C4-2B (cell line): ENCODE data around the gene PRR23E.

Experiments
- H3K27ac ChIP-seq: fragments of 450-650 bp; 2 replicates; pipeline ENCODE4 v1.5.1; 2017
- CTCF ChIP-seq: fragments of 450-650 bp; conservative IDR thresholded peaks from 2 replicates; pipeline ENCODE4 v1.5.1; 2017; ENCODE audit warnings: mild to moderate bottlenecking
- ZFX ChIP-seq: fragments of 450-650 bp; IDR thresholded peaks from 2 replicates; pipeline ENCODE4 v1.6.1; 2017

The PRR23E gene

GRCh38 chr3:127157171-127157828, 35.6 kb upstream of the PRR23E start:
- no peak overlapping the region for H3K27ac ChIP-seq
- TF ChIP-seq ZFX, result no peak
- TF ChIP-seq CTCF, result no peak

DNA sequence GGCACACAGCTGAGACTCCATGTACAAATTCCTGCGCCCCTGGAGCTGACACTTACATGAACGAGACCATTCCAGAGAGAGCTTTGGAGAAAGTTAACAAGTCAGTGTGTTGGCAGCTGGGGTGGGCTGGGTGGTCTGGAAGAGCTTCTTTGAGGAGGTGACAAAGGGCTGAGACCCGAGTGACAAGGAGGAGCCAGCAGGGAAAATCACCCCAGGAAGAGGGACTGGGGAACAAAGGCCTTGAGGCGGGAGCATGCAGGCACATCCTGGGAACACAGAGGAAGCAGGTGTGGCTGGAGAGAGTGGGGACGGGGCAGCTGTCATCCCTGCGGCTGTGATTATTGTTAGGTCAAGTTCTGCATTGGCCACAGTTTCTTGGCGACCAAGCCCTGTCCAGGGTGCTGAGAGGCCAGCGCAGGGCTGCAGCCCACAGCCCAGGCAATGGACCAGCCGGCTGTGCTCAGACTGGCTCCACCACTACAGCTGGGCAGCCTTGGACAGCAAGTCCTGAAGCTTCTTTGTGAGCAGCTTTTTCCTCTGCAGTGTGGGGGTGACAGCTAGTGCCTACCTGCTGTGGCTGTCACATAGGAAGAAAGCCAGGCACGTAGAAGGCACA, 34.2 kb upstream of the PRR23E start:
- no peak overlapping the region for H3K27ac ChIP-seq
- no peak for TF ChIP-seq ZFX
- TF ChIP-seq CTCF, result no peak

DNA sequence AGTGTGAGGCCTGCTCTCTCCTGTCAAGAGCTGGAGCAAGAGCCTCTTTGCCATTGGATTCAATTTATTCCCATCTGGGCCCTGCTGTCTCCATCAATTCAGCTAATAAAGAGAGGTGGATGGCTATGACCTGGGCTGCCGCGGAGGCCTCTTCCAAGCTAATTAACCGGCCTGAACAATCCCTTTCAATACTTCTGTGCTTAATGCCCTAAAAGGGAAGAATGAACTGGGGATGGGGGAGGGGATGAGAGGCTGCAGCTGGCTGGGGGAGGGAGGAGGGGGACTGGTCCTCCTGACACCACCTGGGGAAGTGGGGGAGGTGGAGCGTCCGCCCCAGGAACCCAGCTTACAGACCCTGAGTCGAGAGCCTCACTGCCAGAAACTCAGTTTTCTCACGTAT, 33.4 kb upstream of the PRR23E start:
- no peak for TF ChIP-seq ZFX
- H3K27ac ChIP-seq, result no peak overlapping the region

- H3K27ac ChIP-seq, result no peak overlapping the region
- no peak for TF ChIP-seq ZFX
- TF ChIP-seq CTCF, result no peak
Observed at GRCh38 chr3:127161236-127161635, 31.7 kb upstream of the PRR23E start.

GRCh38 chr3:127161973-127162579, 30.9 kb upstream of the PRR23E start:
- no peak overlapping the region for H3K27ac ChIP-seq
- TF ChIP-seq ZFX, result no peak
- TF ChIP-seq CTCF, result no peak

DNA sequence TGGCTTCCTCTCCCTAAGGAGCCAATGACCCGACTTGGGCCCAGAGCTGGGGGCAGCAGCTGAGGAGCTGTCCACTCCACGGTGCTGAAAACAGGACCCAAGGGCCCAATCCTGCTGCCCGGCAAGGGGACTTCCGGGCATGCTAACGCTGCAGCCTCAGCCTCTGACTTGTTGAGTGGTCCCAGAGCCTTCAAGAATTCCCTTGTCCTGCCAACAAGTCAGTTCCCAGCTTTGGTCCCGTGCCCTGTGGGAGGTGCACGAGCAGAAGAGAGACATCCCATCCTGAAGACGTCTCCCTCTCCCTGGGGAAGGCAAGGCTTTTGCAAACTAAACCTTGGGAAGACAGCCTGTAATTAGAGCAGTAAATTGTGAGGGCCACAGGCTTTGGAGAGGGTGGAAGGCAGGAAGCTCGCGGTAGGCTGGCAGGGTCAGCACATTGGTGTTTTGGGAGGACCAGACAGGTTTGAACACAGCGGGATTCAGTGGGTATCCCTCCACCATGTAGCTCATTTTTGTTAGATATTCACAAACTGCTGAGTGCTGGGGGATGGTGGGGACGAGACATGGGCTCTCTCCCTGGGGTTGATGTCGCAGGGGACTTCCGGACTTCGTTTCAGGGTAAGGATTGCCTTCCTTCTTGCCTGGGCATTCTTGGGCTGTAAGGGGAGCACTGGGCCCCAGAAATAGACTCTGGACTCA, 29.8 kb upstream of the PRR23E start:
- no peak overlapping the region for H3K27ac ChIP-seq
- no peak for TF ChIP-seq CTCF
- TF ChIP-seq ZFX, result no peak

- H3K27ac ChIP-seq, result no peak overlapping the region
- TF ChIP-seq CTCF (no peak), ZFX (no peak)
Observed at GRCh38 chr3:127164615-127165014, 28.3 kb upstream of the PRR23E start.
